ENCODE results near the gene ARL6IP4.

The ARL6IP4 gene

DNA sequence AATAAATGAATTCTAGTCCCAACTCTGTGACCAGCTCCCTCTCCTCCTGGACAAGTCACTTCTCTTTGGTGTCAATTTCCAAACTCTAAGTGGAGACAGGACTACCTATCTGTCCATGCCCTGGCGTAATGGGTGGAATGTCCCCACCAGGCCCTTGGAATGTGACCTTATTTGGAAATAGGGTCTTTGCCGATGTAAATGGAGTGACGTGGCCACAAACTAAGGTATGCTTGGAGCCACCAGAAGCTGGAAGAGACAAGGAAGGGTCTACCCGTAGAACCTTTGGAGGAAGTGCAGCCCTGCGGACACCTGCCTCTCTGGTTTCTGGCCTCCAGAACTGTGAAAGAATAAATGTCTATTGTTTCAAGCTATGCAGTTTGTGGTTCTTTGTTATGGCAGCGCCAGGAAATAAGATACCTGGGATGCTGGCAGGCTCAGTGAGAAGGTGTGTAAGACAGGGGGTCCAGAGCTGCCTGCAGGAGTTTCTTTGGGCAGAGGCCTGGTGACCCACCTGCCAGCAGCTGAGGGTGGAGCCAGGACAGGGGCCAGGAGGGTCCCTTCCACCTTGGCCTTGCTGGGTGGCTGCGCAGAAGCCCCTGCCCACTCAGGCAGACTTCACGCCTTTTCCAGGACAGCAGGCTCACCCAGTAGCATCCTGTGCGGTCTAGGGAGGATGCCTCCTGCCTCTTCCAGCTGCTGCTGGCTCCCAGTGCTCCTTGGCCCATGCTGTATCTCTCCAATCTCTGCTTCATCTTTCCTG, 45.8 kb downstream of the ARL6IP4 start:
- TF ChIP-seq CTCF (IDR thresholded peaks at IDR 0.05) (no peak), ZFX (IDR thresholded peaks at IDR 0.05; ENCODE audit: borderline replicate concordance) (no peak)

DNA sequence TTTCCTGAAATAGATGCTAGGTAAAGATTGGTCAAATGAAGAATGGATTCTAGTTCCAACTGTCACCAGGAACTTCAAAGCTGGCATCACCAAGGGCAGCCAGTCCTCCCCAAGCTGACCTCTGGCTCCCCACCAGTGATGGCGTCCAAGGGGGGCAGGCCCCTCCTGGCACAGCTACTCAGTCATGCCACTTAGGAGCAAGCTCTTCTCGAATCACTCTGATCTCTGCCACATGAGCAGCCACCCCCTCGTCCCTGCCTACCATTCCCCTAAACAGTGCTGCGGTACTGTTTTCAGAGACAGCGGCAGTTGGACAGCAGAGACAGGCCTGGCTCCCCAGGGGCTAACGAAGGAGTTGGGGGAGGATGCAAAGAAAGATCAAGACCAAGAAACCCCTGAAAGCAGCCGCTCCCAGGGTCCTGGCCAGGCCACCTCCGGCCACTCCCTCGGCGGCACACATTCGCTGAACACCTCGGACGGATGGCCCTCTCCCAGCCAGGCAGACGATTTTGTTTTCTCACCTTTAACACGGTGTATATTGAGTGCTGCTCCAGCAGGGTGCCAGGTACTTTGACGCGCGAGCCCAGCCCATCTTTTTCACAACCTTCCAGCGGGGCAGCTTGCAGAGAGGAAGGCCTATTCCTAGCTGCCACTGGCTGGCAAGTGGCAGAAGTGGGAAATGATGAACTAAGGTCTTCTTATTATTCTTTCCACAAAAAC, 47.4 kb downstream of the ARL6IP4 start:
- H3K27ac ChIP-seq, result no peak overlapping the region
- no peak for TF ChIP-seq CTCF (IDR thresholded peaks at IDR 0.05)
- no peak for TF ChIP-seq ZFX (IDR thresholded peaks at IDR 0.05; ENCODE audit: borderline replicate concordance)

More for the DNA sequence above, 45.8 kb downstream of the ARL6IP4 start:
- H3K27ac ChIP-seq, result no peak overlapping the region

DNA sequence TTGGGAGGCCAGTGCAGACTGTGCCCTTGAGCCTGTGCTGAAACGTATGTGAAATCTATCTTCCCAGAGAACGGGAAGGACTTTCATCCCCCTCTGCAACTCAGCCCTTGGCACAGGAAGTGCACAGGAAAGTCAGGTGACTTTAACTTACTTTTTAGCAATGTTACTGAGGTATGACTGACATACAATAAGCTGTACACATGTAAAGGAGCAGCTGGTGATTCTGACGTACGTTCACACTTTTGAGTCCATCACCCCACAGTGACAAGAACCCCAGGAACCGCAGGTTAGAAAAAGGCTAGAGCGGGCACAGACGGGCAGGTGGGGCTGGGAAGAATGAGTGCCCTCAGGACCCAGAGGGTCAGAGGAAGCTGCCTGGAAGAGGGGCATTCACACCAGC, 48.0 kb downstream of the ARL6IP4 start:
- TF ChIP-seq CTCF (IDR thresholded peaks at IDR 0.05) (no peak), ZFX (IDR thresholded peaks at IDR 0.05; ENCODE audit: borderline replicate concordance) (no peak)
- H3K27ac ChIP-seq, result no peak overlapping the region

GRCh38 chr12:123029550-123029949, 49.1 kb downstream of the ARL6IP4 start:
- no peak for TF ChIP-seq CTCF (IDR thresholded peaks at IDR 0.05)
- no peak for TF ChIP-seq ZFX (IDR thresholded peaks at IDR 0.05; ENCODE audit: borderline replicate concordance)
- no peak overlapping the region for H3K27ac ChIP-seq

GRCh38 chr12:123030686-123031085, 50.2 kb downstream of the ARL6IP4 start:
- no peak overlapping the region for H3K27ac ChIP-seq
- TF ChIP-seq ZFX (IDR thresholded peaks at IDR 0.05; ENCODE audit: borderline replicate concordance), result no peak
- TF ChIP-seq CTCF (IDR thresholded peaks at IDR 0.05), result no peak

GRCh38 chr12:123031171-123031845, 50.8 kb downstream of the ARL6IP4 start:
- H3K27ac ChIP-seq, result no peak overlapping the region
- TF ChIP-seq CTCF (IDR thresholded peaks at IDR 0.05), result no peak
- no peak for TF ChIP-seq ZFX (IDR thresholded peaks at IDR 0.05; ENCODE audit: borderline replicate concordance)
